GM19397 (cell line): Measurements from ENCODE around the gene FOXQ1.
"Not testable (repeated sequence)": the region's sequence is repeated elsewhere in the genome, so short reads cannot be mapped to it uniquely, and the experiment has no call there.

Experiments used
- ATAC-seq: cut with Tn5 transposase; IDR thresholded peaks from one replicate; pipeline ENCODE4 v1.9.1; 2021; ENCODE audit warnings: mild to moderate bottlenecking, moderate library complexity; ENCODE audit not compliant: unreplicated experiment

The FOXQ1 gene

GRCh38 chr6:1321738-1322137 lies 9.8 kb downstream of the FOXQ1 start:
- ATAC-seq: no peak

GRCh38 chr6:1322156-1322555 lies 10.3 kb downstream of the FOXQ1 start:
- no peak for ATAC-seq

GRCh38 chr6:1322696-1323219 lies 10.9 kb downstream of the FOXQ1 start:
- ATAC-seq: no peak

- no peak for ATAC-seq
These were observed 13.0 kb downstream of the FOXQ1 start for GRCh38 chr6:1324936-1325335.

GRCh38 chr6:1325461-1326309 lies 13.8 kb downstream of the FOXQ1 start:
- no peak for ATAC-seq

- no peak for ATAC-seq
These were observed 14.7 kb downstream of the FOXQ1 start for GRCh38 chr6:1326535-1327121.

GRCh38 chr6:1327630-1328029 lies 15.7 kb downstream of the FOXQ1 start:
- no peak for ATAC-seq

- ATAC-seq: no peak
These were observed 16.4 kb downstream of the FOXQ1 start for GRCh38 chr6:1328129-1328800.

- ATAC-seq: no peak
These were observed 17.8 kb downstream of the FOXQ1 start for GRCh38 chr6:1329708-1330107.

GRCh38 chr6:1334684-1335083 lies 22.8 kb downstream of the FOXQ1 start:
- no peak for ATAC-seq

GRCh38 chr6:1335367-1336037 lies 23.6 kb downstream of the FOXQ1 start:
- no peak for ATAC-seq

- no peak for ATAC-seq
These were observed 24.4 kb downstream of the FOXQ1 start for GRCh38 chr6:1336246-1336843.

- no peak for ATAC-seq
These were observed 25.9 kb downstream of the FOXQ1 start for GRCh38 chr6:1337791-1338190.

GRCh38 chr6:1346101-1346500 lies 34.2 kb downstream of the FOXQ1 start:
- ATAC-seq: no peak

GRCh38 chr6:1346558-1347091 lies 34.7 kb downstream of the FOXQ1 start:
- ATAC-seq: no peak

- no peak for ATAC-seq
These were observed 35.3 kb downstream of the FOXQ1 start for GRCh38 chr6:1347161-1347560.

- no peak for ATAC-seq
These were observed 36.8 kb downstream of the FOXQ1 start for GRCh38 chr6:1348675-1349074.

- no peak for ATAC-seq
These were observed 37.8 kb downstream of the FOXQ1 start for GRCh38 chr6:1349655-1350054.

GRCh38 chr6:1351381-1352008 lies 39.6 kb downstream of the FOXQ1 start:
- no peak for ATAC-seq

- not testable (repeated sequence) for ATAC-seq
These were observed 43.2 kb downstream of the FOXQ1 start for GRCh38 chr6:1355068-1355467.
